ENCODE results near the gene ZNF598.
A peak's percentile ranks its signal among the peaks of the same experiment; 100 is the strongest.

The ZNF598 gene

GRCh38 chr16:1990351-1991134 is 19.1 kb downstream of the ZNF598 start:
- DNase-seq (ENCODE audit: low read depth), result no peak

GRCh38 chr16:1990101-1990350 is 19.6 kb downstream of the ZNF598 start:
- no peak for DNase-seq (ENCODE audit: low read depth)

- DNase-seq (ENCODE audit: low read depth), result no peak
These were observed 20.2 kb downstream of the ZNF598 start, which contains the start of gene SYNGR3 for GRCh38 chr16:1989209-1990100. TSS of gene SYNGR3 (plus strand) at chr16:1989970. CDS start at chr16:1990103, 133 bp downstream.

- DNase-seq (ENCODE audit: low read depth), result no peak
These were observed 22.4 kb downstream of the ZNF598 start for GRCh38 chr16:1987198-1987597.

GRCh38 chr16:1985466-1986150 is 24.0 kb downstream of the ZNF598 start:
- DNase-seq (ENCODE audit: low read depth), result no peak

GRCh38 chr16:1984347-1985225 is 25.0 kb downstream of the ZNF598 start:
- no peak for DNase-seq (ENCODE audit: low read depth)

- peak; percentile 69 for DNase-seq (ENCODE audit: low read depth)
These were observed 25.9 kb downstream of the ZNF598 start, which contains the start of gene GFER for GRCh38 chr16:1983544-1984346. TSS of gene GFER (plus strand) at chr16:1984193. CDS start at chr16:1984219, 26 bp downstream.

GRCh38 chr16:1982991-1983543 is 26.6 kb downstream of the ZNF598 start:
- no peak for DNase-seq (ENCODE audit: low read depth)

- DNase-seq (ENCODE audit: low read depth), result no peak
These were observed 27.6 kb downstream of the ZNF598 start for GRCh38 chr16:1982013-1982433.

- no peak for DNase-seq (ENCODE audit: low read depth)
These were observed 28.2 kb downstream of the ZNF598 start, which contains the start of gene NOXO1 for GRCh38 chr16:1981398-1981836. TSS of gene NOXO1 (minus strand) at chr16:1981469. CDS start at chr16:1981179, 290 bp downstream.

- no peak for DNase-seq (ENCODE audit: low read depth)
These were observed 28.9 kb downstream of the ZNF598 start for GRCh38 chr16:1980770-1981087.

GRCh38 chr16:1980030-1980769 is 29.4 kb downstream of the ZNF598 start:
- no peak for DNase-seq (ENCODE audit: low read depth)

- no peak for DNase-seq (ENCODE audit: low read depth)
These were observed 30.2 kb downstream of the ZNF598 start for GRCh38 chr16:1979271-1980029.

GRCh38 chr16:1978476-1979120 is 31.0 kb downstream of the ZNF598 start:
- DNase-seq (ENCODE audit: low read depth), result no peak

GRCh38 chr16:1977875-1978268 is 31.7 kb downstream of the ZNF598 start:
- DNase-seq (ENCODE audit: low read depth), result no peak

GRCh38 chr16:1976951-1977874 is 32.4 kb downstream of the ZNF598 start:
- DNase-seq (ENCODE audit: low read depth), result no peak

- DNase-seq (ENCODE audit: low read depth), result no peak
These were observed 33.5 kb downstream of the ZNF598 start for GRCh38 chr16:1976216-1976520.

Data from activated T-cell treated with anti-CD3 and anti-CD28 coated beads for 24 hours (primary cell).